H1 (cell line): Measurements from ENCODE around the gene TP63. TPM values are rescaled to one million over a fixed set of nuclear protein-coding genes. Genes with fewer than 3 reads are reported as not detected.

Experiments
- CTCF ChIA-PET: fragments of 300-600 bp; sonication (Branson Sonifier 250); formaldehyde crosslinking; loops from one replicate; lab custom pipeline; 2021; ENCODE audit not compliant: partially characterized antibody; lab: Charles Lee
- POLR2A ChIA-PET: fragments of 300-600 bp; sonication (Branson Sonifier 250); formaldehyde crosslinking; loops from one replicate; lab custom pipeline; 2021; ENCODE audit warnings: inconsistent platforms; ENCODE audit not compliant: partially characterized antibody; lab: Charles Lee
- DNase-seq, 2 experiments: peaks; one replicate each; pipeline versions ENCODE4 v3.0.0 to v3.0.0-alpha.2; 2010 to 2022; ENCODE audit warnings: low spot score in 2 of 2, low read depth in 1 of 2, mixed read lengths in 1 of 2
- FAIRE-seq: peaks from 2 replicates; lab custom pipeline; 2011; peaks lifted over from hg19 to GRCh38; lab: Jason Lieb, UNC
- H2AFZ ChIP-seq: 2 replicates; pipeline ENCODE4 v1.8.1; 2012; ENCODE audit warnings: low read length, inconsistent platforms
- H2AK5ac ChIP-seq: 2 replicates; pipeline ENCODE4 v1.6.1; 2013; ENCODE audit warnings: low read depth, low read length
- H2BK120ac ChIP-seq: replicated peaks from 2 replicates; pipeline ENCODE3; 2013; ENCODE audit warnings: low read depth, low read length, inconsistent platforms
- H2BK12ac ChIP-seq: 2 replicates; pipeline ENCODE4 v1.6.1; 2013; ENCODE audit warnings: low read depth, low read length
- H2BK15ac ChIP-seq: 2 replicates; pipeline ENCODE4 v1.6.1; 2013; ENCODE audit warnings: low read length
- H2BK20ac ChIP-seq: 2 replicates; pipeline ENCODE4 v1.6.1; 2013; ENCODE audit warnings: low read length
- H2BK5ac ChIP-seq: 2 replicates; pipeline ENCODE4 v1.6.1; 2013; ENCODE audit warnings: low read depth, low read length
- H3K14ac ChIP-seq: 2 replicates; pipeline ENCODE4 v1.6.1; 2013; ENCODE audit warnings: inconsistent platforms; ENCODE audit not compliant: insufficient read length
- H3K18ac ChIP-seq: 2 replicates; pipeline ENCODE4 v1.6.1; 2013; ENCODE audit warnings: low read length; ENCODE audit errors: extremely low read depth
- H3K23ac ChIP-seq: 2 replicates; pipeline ENCODE4 v1.6.1; 2013; ENCODE audit warnings: inconsistent platforms; ENCODE audit not compliant: insufficient read length
- H3K23me2 ChIP-seq: 2 replicates; pipeline ENCODE4 v1.6.1; 2013; ENCODE audit warnings: low read depth, low read length
- H3K27ac ChIP-seq: 2 replicates; pipeline ENCODE4 v1.6.1; 2011; ENCODE audit warnings: low read depth, low read length, inconsistent platforms
- H3K27me3 ChIP-seq, 4 experiments: replicated peaks in 1 of 4; 1 replicate in 1 of 4; 2 replicates in 3 of 4; pipeline versions ENCODE4 v1.6.1 to v1.8.1; 2011 to 2013; ENCODE audit warnings: low read length in 3 of 4, mild to moderate bottlenecking in 3 of 4, inconsistent platforms in 2 of 4, mixed read lengths in 2 of 4, moderate library complexity in 1 of 4; ENCODE audit not compliant: control insufficient read depth in 3 of 4, insufficient read depth in 3 of 4; ENCODE audit errors: extremely low read depth in 1 of 4
- H3K36me3 ChIP-seq, 4 experiments: 2 replicates each; pipeline versions ENCODE4 v1.6.1 to v1.8.1; 2011 to 2013; ENCODE audit warnings: mild to moderate bottlenecking in 4 of 4, low read length in 3 of 4, moderate library complexity in 2 of 4, control low read depth in 1 of 4, inconsistent platforms in 1 of 4; ENCODE audit not compliant: insufficient read depth in 4 of 4, control insufficient read depth in 2 of 4
- H3K4ac ChIP-seq: replicated peaks from 2 replicates; pipeline ENCODE3; 2013; ENCODE audit warnings: low read length, low read depth, mixed read lengths, inconsistent platforms; ENCODE audit not compliant: insufficient read length
- H3K4me1 ChIP-seq, 4 experiments: replicated peaks in 1 of 4; 1 replicate in 1 of 4; 2 replicates in 3 of 4; pipeline versions ENCODE4 v1.6.1 to v1.8.1; 2011 to 2013; ENCODE audit warnings: low read length in 3 of 4, inconsistent platforms in 2 of 4, mixed read lengths in 1 of 4; ENCODE audit not compliant: insufficient read depth in 4 of 4, control insufficient read depth in 3 of 4
- H3K4me2 ChIP-seq, 2 experiments: 2 replicates each; pipeline versions ENCODE4 v1.6.1 to v1.8.1; 2011 to 2013; ENCODE audit warnings: low read depth in 2 of 2, low read length in 2 of 2, control low read depth in 1 of 2, inconsistent platforms in 1 of 2, mild to moderate bottlenecking in 1 of 2; ENCODE audit not compliant: insufficient read depth in 1 of 2
- H3K4me3 ChIP-seq, 4 experiments: fragments of 200-600, 300-600 bp in 1 of 4; sonication (generic), shearing (Covaris generic), sonication (Bioruptor Twin) in 1 of 4; 2 replicates each; pipeline versions ENCODE4 v1.5.1 to v1.8.1; 2011 to 2016; ENCODE audit warnings: low read length in 4 of 4, low read depth in 3 of 4, control low read depth in 2 of 4, inconsistent platforms in 2 of 4, mild to moderate bottlenecking in 2 of 4, mixed read lengths in 1 of 4, moderate library complexity in 1 of 4; ENCODE audit not compliant: insufficient read depth in 2 of 4; ENCODE audit errors: extremely low read depth in 1 of 4
- H3K56ac ChIP-seq: replicated peaks from 2 replicates; pipeline ENCODE3; 2013; ENCODE audit warnings: low read depth, mild to moderate bottlenecking, mixed read lengths, low read length, inconsistent platforms; ENCODE audit not compliant: insufficient read length
- H3K79me1 ChIP-seq: 2 replicates; pipeline ENCODE4 v1.6.1; 2013; ENCODE audit warnings: low read depth, low read length, control low read depth
- H3K79me2 ChIP-seq, 2 experiments: 2 replicates each; pipeline versions ENCODE4 v1.6.1 to v1.8.1; 2012 to 2013; ENCODE audit warnings: low read length in 2 of 2, mild to moderate bottlenecking in 2 of 2, inconsistent platforms in 1 of 2; ENCODE audit not compliant: insufficient read depth in 2 of 2, control insufficient read depth in 1 of 2
- H3K9ac ChIP-seq, 4 experiments: replicated peaks in 1 of 4; 1 replicate in 1 of 4; 2 replicates in 3 of 4; pipeline versions ENCODE4 v1.6.1 to v1.8.1; 2011 to 2013; ENCODE audit warnings: low read depth in 3 of 4, low read length in 3 of 4, control low read depth in 2 of 4, mild to moderate bottlenecking in 2 of 4, moderate library complexity in 2 of 4, inconsistent platforms in 1 of 4; ENCODE audit errors: extremely low read depth in 1 of 4
- H3K9me3 ChIP-seq, 2 experiments: 2 replicates each; pipeline versions ENCODE4 v1.6.1 to v1.8.1; 2012 to 2013; ENCODE audit warnings: mild to moderate bottlenecking in 2 of 2, moderate library complexity in 2 of 2, control low read depth in 1 of 2, inconsistent platforms in 1 of 2, low read depth in 1 of 2, low read length in 1 of 2, mixed read lengths in 1 of 2; ENCODE audit not compliant: insufficient read depth in 2 of 2
- H4K20me1 ChIP-seq, 2 experiments: replicated peaks in 1 of 2; 2 replicates each; pipeline versions ENCODE3 to v1.8.1; 2011 to 2013; ENCODE audit warnings: inconsistent platforms in 2 of 2, low read length in 2 of 2, mild to moderate bottlenecking in 1 of 2; ENCODE audit not compliant: insufficient read depth in 2 of 2, control insufficient read depth in 1 of 2
- H4K5ac ChIP-seq: 2 replicates; pipeline ENCODE4 v1.6.1; 2013; ENCODE audit warnings: low read length, low read depth, mixed read lengths, inconsistent platforms; ENCODE audit not compliant: insufficient read length
- H4K8ac ChIP-seq: 2 replicates; pipeline ENCODE4 v1.8.0; 2013; ENCODE audit warnings: mild to moderate bottlenecking, moderate library complexity, low read length, inconsistent platforms; ENCODE audit not compliant: insufficient read depth; ENCODE audit errors: extremely low read depth
- H4K91ac ChIP-seq: replicated peaks from 2 replicates; pipeline ENCODE3; 2013; ENCODE audit warnings: low read length, mixed read lengths, inconsistent platforms; ENCODE audit not compliant: insufficient read length
- BACH1 ChIP-seq: IDR thresholded peaks from 2 replicates; pipeline ENCODE4 v1.6.1; 2012; ENCODE audit warnings: low read length, improper control_type of control experiment
- SIRT6 ChIP-seq: IDR thresholded peaks from one replicate; pipeline ENCODE4 v1.7.1; 2012; ENCODE audit warnings: low read length, inconsistent platforms
- WGBS, 2 experiments: shearing (Covaris generic) in 1 of 2; methylation state at CpG; one replicate each; pipeline versions ENCODE4 v1.1.6 to v1.1.7; 2013 to 2015; ENCODE audit warnings: low lambda C conversion rate in 2 of 2, mixed read lengths in 2 of 2, inconsistent platforms in 1 of 2, low coverage in 1 of 2, missing lambda C conversion rate in 1 of 2; ENCODE audit not compliant: insufficient replicate concordance in 2 of 2, insufficient coverage in 1 of 2, insufficient read length in 1 of 2; ENCODE audit errors: extremely low coverage in 1 of 2, missing lambda C conversion rate in 1 of 2; 5-methylcytosine and 5-hydroxymethylcytosine counted together
- polyA plus RNA-seq, 7 experiments: library from polyadenylated mRNA; depleted of rRNA in 3 of 7; stranded (reverse) in 5 of 7; unstranded in 2 of 7; fragments of >200 nt in 5 of 7; fragments of 200-250 nt in 2 of 7; gene quantifications; 1 replicate in 5 of 7; 2 replicates in 1 of 7; 4 replicates in 1 of 7; pipeline versions ENCODE4 v1.2.1 to v1.2.3, GENCODE V29; 2011 to 2013; ENCODE audit warnings: missing spikeins in 2 of 7, mixed read lengths in 2 of 7
- total RNA-seq: library from RNA; stranded (reverse); fragmentation: NEBNext Ultra II Directional; extraction: Animal tissue kit (Norgen Biotek cat#: 25700); gene quantifications from 2 replicates; pipeline ENCODE4 v1.2.1, GENCODE V29; 2021

Gene TP63
- total and polyA plus RNA-seq, 2 of the 8 experiments (the other 6 are each of a cell fraction or from before 2014, with no cell fraction given): not detected

- Histone ChIP-seq H4K20me1 (no peaks in the 10 kb centered on the region), H3K9ac (no peak overlapping the region), H3K4ac (no peak overlapping the region), H2BK12ac (no peak overlapping the region), H2BK5ac (no peak overlapping the region), H3K79me1 (no peaks in the 10 kb centered on the region), H3K18ac (no peak overlapping the region), H2AFZ (no peak overlapping the region), H4K8ac (no peak overlapping the region), H3K27me3 (no peaks in the 10 kb centered on the region), H3K4me3 (no peak overlapping the region), H3K9me3 (no peaks in the 10 kb centered on the region), H3K27ac (no peak overlapping the region), H2BK15ac (no peak overlapping the region), H2BK120ac (no peak overlapping the region), H3K4me2 (no peak overlapping the region), H3K14ac (no peak overlapping the region), H3K79me2 (no peaks in the 10 kb centered on the region)
- 69% methylated on average over 4 of the region's 4 CpGs; no CpG with 5 or more reads in 1 of the 2 experiments for WGBS, 2 experiments
- no peak for DNase-seq
- CTCF ChIA-PET: interaction anchor here (1.3 to 2.9 kb wide), 2 partner anchors 13 to 370 kb away, joined by 4 to 15 read pairs; no protein-coding TSS in a partner anchor
- no peak for FAIRE-seq
- TF ChIP-seq BACH1 (no peak), SIRT6 (no peak)
- TF ChIP-seq, all 59 proteins: peak for 0
- Histone ChIP-seq H3K36me3 (no peaks in the 10 kb centered on the region), H3K56ac (no peak overlapping the region), H2BK20ac (no peak overlapping the region), H4K91ac (no peak overlapping the region), H4K5ac (no peak overlapping the region), H3K4me1 (peaks cover 0 to 2% (median 0%) of the 10 kb centered on the region in 4 experiments; a peak in 1 of 7 replicates), H3K23me2 (no peaks in the 10 kb centered on the region), H2AK5ac (no peak overlapping the region), H3K23ac (no peak overlapping the region)
- POLR2A ChIA-PET: no interaction called here
Measured at GRCh38 chr3:189638276-189639031, 7.3 kb downstream of the TP63 start.
